Mesothelial cell of epicardium (in vitro differentiated cells): ENCODE results near the gene SEMA6A. TPM values are rescaled to one million over a fixed set of nuclear protein-coding genes. Genes with fewer than 3 reads are reported as not detected.

Experiments
- DNase-seq, 2 experiments: peaks; one replicate each; pipeline ENCODE4 v3.0.0; 2021; ENCODE audit warnings: low spot score in 2 of 2; ENCODE audit not compliant: unreplicated experiment in 2 of 2
- H3K27ac Mint-ChIP-seq: 2 replicates; pipeline ENCODE4 v1.8.0; 2021; ENCODE audit warnings: mixed read lengths
- H3K27me3 Mint-ChIP-seq: 2 replicates; pipeline ENCODE4 v1.8.0; 2021; ENCODE audit warnings: low read depth, mixed read lengths
- H3K36me3 Mint-ChIP-seq: 2 replicates; pipeline ENCODE4 v1.8.0; 2021; ENCODE audit warnings: mixed read lengths
- H3K4me1 Mint-ChIP-seq: 2 replicates; pipeline ENCODE4 v1.8.0; 2021; ENCODE audit warnings: mixed read lengths
- H3K4me3 Mint-ChIP-seq: 2 replicates; pipeline ENCODE4 v1.8.0; 2021; ENCODE audit warnings: mild to moderate bottlenecking, moderate library complexity, mixed read lengths
- H3K9me3 Mint-ChIP-seq: 2 replicates; pipeline ENCODE4 v1.8.0; 2021; ENCODE audit warnings: mixed read lengths
- total RNA-seq: library from RNA; stranded (reverse); gene quantifications from 3 replicates; pipeline ENCODE4 v1.2.1, GENCODE V29; 2021
- TF ChIP-seq, protein P1 (sequence below): fragments of 200-600 bp; sonication (generic); IDR thresholded peaks from one replicate; pipeline ENCODE4 v1.5.0; 2021; ENCODE audit warnings: antibody characterized with exemption; ENCODE audit not compliant: unreplicated experiment

SEMA6A gene
- total RNA-seq, 1 donor from 2014 or later, result 129 TPM

DNA sequence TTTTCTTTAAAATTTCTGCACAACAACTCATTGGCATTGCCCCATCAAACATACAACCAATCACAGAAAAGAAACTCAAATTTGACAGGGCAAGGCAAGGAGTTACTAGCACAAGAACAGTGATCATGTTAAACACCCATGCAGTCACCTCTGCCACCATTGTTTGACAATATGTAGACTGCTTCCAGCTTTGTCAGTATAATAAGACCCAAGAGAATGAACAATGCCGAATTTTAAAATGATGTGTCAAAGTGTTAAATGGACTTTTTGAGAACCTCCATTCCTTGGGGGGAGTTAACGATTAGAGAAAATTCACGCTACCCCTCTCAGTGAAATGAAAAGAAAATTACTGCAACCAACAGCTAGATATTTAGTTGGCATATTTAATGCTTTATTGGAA, 109.2 kb downstream of the SEMA6A start:
- Mint-ChIP-seq H3K27ac (peak overlapping the region; percentile 18), H3K4me1 (peaks cover 29% of the 10 kb centered on the region), H3K27me3 (no peaks in the 10 kb centered on the region), H3K9me3 (peaks cover 15% of the 10 kb centered on the region), H3K36me3 (peaks cover 54% of the 10 kb centered on the region), H3K4me3 (no peak overlapping the region)
- DNase-seq, result no peak
- TF ChIP-seq, protein P1, sequence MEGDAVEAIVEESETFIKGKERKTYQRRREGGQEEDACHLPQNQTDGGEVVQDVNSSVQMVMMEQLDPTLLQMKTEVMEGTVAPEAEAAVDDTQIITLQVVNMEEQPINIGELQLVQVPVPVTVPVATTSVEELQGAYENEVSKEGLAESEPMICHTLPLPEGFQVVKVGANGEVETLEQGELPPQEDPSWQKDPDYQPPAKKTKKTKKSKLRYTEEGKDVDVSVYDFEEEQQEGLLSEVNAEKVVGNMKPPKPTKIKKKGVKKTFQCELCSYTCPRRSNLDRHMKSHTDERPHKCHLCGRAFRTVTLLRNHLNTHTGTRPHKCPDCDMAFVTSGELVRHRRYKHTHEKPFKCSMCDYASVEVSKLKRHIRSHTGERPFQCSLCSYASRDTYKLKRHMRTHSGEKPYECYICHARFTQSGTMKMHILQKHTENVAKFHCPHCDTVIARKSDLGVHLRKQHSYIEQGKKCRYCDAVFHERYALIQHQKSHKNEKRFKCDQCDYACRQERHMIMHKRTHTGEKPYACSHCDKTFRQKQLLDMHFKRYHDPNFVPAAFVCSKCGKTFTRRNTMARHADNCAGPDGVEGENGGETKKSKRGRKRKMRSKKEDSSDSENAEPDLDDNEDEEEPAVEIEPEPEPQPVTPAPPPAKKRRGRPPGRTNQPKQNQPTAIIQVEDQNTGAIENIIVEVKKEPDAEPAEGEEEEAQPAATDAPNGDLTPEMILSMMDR, result no peak

- peaks cover 29% of the 10 kb centered on the region for H3K4me1 Mint-ChIP-seq
- peaks cover 10% of the 10 kb centered on the region for H3K9me3 Mint-ChIP-seq
- peaks cover 43% of the 10 kb centered on the region for H3K36me3 Mint-ChIP-seq
- TF ChIP-seq, protein P1, result no peak
- H3K27ac Mint-ChIP-seq, result peak overlapping the region; percentile 86
- no peak overlapping the region for H3K4me3 Mint-ChIP-seq
- DNase-seq, result no peak
- no peaks in the 10 kb centered on the region for H3K27me3 Mint-ChIP-seq
Observed at GRCh38 chr5:116464144-116464708, 110.4 kb downstream of the SEMA6A start.

DNA sequence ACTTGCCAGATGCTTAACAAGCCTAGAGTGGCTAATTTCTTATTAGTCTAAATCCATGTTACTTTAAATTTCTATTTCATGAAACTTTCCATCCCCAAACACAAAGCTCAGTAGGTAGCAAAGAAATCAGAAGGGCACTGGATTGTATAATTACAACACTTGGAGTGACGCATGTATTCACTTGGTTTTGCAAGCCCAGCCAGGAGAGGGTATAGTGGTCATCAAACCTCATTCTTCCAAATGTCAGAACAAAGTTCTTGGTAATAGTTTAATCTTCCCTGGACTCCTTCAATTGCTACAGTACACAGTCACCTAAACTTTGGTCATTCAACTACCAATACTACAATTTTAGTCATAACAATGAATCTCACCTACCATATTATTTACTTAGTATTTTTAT, 112.1 kb downstream of the SEMA6A start:
- Mint-ChIP-seq H3K4me1 (peaks cover 29% of the 10 kb centered on the region), H3K9me3 (no peaks in the 10 kb centered on the region), H3K36me3 (peaks cover 27% of the 10 kb centered on the region), H3K27ac (no peak overlapping the region), H3K27me3 (no peaks in the 10 kb centered on the region), H3K4me3 (no peak overlapping the region)
- no peak for DNase-seq
- TF ChIP-seq, protein P1, result no peak

GRCh38 chr5:116459301-116459700, 115.3 kb downstream of the SEMA6A start:
- H3K36me3 Mint-ChIP-seq, result peaks cover 10% of the 10 kb centered on the region
- peaks cover 34% of the 10 kb centered on the region for H3K4me1 Mint-ChIP-seq
- TF ChIP-seq, protein P1, result no peak
- no peak overlapping the region for H3K27ac Mint-ChIP-seq
- H3K27me3 Mint-ChIP-seq, result no peaks in the 10 kb centered on the region
- H3K4me3 Mint-ChIP-seq, result no peak overlapping the region
- no peaks in the 10 kb centered on the region for H3K9me3 Mint-ChIP-seq
- no peak for DNase-seq

- Mint-ChIP-seq H3K27ac (no peak overlapping the region), H3K4me3 (no peak overlapping the region), H3K27me3 (no peaks in the 10 kb centered on the region), H3K36me3 (peaks cover 10% of the 10 kb centered on the region), H3K9me3 (no peaks in the 10 kb centered on the region), H3K4me1 (peaks cover 45% of the 10 kb centered on the region)
- DNase-seq, result no peak
- TF ChIP-seq, protein P1, result no peak
Observed at GRCh38 chr5:116457062-116457461, 117.6 kb downstream of the SEMA6A start.

DNA sequence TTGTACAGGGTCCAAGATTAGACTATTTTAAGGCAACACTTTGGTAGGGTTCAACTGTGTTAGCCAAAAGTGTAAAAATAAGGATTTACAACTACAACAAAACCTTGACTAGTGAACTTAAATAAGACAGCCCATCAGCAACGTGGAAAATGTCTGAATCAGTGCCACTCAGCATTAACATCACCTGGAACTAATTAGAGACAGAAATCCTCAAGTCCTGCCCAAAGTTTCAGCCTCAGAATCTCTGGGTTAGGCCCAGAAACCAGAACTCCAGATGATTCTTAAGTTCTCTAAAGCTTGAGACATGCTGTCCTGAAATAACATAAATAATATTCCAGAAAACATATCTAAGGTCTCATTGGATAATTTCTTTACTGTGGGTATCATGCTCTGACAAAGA, 118.6 kb downstream of the SEMA6A start:
- Mint-ChIP-seq H3K9me3 (no peaks in the 10 kb centered on the region), H3K27me3 (no peaks in the 10 kb centered on the region), H3K27ac (no peak overlapping the region), H3K4me1 (peaks cover 37% of the 10 kb centered on the region), H3K36me3 (peaks cover 12% of the 10 kb centered on the region), H3K4me3 (no peak overlapping the region)
- TF ChIP-seq, protein P1, result no peak
- DNase-seq, result no peak
